ENCODE data around the gene MIAT.

Gene MIAT

DNA sequence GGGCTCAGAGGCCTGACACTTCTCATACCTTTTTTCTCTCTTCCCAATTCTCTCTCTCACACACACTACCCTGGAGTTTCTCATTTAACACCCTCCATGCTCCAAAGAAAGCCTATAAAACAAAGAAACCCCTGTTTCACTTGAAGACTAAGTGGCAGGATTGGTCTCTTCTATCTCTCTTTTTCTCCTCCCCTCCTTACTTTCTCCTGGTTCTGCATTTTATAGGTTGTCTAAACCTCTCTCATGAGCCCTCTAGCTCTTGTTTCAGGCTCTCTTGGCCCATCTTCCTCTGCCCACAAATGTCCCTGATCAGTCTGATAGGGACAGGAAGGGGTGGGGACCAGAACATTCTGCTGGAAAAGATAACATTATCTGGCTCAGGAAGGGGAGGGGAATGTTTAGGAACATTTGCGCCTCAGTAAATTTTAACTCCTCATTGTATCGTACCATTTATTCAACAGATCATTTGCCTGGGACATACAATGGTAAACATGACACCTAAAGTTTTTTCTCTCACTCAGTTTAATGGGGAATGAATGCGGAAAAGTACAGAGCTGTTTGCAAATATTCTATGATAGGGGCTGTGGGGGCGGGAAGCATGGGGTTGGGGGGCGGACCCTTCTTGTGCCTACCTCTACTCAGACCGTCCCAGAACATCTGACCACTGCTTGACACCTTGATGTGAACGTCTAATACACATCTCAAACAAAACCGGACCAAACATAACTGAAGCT is 24.8 kb upstream of the MIAT start:
- no peak for DNase-seq (ENCODE audit: low read depth in 2 of 2)

- no peak for DNase-seq (ENCODE audit: low read depth in 2 of 2)
Measured at GRCh38 chr22:26634189-26634588, 23.2 kb upstream of the MIAT start.

DNA sequence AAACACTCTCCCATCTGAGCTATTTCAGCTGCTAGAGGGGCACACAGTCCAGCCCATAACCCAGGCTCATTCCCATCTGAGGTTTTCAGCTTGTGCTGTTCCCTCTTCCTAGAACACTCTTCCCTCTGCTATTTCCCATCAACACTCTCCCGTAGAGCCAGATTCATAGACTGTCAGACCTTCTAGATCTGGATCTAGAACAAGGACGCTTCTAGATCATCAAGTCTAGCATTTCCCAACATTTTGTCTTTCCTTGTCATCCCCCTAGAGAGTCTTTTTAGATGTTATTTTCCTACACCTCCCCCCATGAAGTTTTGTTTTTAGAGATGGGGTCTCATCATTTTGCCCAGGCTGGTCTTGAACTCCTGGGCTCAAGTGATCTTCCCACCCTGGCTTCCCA is 22.3 kb upstream of the MIAT start:
- DNase-seq (ENCODE audit: low read depth in 2 of 2) = no peak

- no peak for DNase-seq (ENCODE audit: low read depth in 2 of 2)
Measured at GRCh38 chr22:26636296-26636695, 21.1 kb upstream of the MIAT start.

DNA sequence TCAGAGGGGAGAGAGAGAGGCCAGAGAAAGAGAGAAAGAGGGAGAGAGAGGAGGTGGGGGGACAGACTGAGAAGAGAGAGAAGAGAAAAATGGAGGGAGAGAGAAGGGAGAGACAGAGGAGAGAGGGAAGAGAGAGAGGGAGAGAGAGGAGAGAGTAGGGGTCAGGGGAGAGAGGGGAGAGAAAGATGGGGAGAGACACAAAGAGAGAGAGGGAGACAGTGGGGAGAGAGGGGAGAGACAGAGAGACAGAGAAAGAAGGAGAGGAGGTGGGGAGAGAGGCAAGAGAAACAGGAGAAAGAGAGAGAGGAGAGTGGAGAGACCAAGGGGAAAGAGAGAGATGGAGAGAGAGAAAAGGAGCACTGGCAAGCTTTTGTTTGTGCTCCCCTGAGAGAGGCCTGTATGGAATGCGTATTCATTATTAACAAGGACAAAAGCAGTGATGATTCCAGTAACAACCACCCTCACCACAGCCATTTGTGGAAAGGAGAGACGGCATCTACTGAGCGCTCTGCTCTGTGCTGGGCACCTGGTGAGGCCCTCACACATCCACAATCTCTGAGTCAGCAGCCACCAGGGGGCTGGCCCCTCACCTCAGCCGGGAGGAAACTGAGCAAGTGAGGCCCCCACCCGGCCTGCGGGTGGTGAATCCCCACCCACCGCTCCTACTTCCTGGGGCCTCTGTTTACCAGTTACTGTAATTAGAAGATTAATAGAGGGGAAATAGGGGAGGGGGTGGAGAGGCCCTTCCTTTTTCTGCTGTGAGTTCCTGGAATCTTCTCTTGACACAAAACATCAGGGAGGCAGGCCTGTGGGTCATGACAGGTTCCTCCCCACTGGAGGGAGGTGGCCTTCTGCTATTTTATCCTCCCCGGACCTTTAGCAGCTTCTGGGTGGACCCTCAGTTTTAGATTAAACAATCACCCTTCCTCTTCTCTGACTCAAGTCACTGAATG is 14.6 kb upstream of the MIAT start:
- peak; percentile 61 to 68 for DNase-seq (ENCODE audit: low read depth in 2 of 2)

DNA sequence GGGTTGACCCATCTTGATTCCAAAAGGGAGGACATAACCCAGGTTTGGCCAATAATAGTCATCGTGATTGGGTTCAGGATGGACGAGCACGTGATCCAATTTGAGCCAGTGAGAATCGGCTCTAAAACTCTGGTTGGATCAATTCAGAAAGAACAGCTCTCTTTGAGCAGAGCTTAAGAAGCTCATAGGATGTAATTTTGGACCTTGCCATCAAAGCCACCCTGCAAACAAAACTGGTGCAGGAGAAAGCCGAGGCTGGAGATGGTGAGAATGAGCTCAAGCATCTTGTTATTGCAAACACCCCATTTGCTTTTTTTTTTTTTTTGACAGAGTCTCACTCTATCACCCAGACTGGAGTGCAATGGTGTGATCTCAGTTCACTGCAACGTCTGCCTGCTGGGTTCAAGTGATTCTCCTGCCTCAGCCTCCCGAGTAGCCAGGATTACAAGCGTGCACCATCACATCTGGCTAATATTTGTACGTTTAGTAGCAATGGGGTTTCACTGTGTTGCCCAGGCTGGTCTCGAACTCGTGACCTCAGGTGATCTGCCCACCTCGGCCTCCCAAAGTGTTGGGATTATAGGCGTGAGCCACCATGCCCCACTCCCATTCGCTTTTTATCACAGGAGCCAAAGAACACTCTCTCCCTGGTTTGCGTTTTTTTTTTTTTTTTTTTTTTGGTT is 13.8 kb upstream of the MIAT start:
- DNase-seq (ENCODE audit: low read depth in 2 of 2) = no peak

- DNase-seq (ENCODE audit: low read depth in 2 of 2) = no peak
Measured at GRCh38 chr22:26646158-26646557, 11.2 kb upstream of the MIAT start.

GRCh38 chr22:26648011-26648497 is 9.3 kb upstream of the MIAT start:
- no peak for DNase-seq (ENCODE audit: low read depth in 2 of 2)

- no peak for DNase-seq (ENCODE audit: low read depth in 2 of 2)
Measured at GRCh38 chr22:26648528-26649388, 8.6 kb upstream of the MIAT start.

DNA sequence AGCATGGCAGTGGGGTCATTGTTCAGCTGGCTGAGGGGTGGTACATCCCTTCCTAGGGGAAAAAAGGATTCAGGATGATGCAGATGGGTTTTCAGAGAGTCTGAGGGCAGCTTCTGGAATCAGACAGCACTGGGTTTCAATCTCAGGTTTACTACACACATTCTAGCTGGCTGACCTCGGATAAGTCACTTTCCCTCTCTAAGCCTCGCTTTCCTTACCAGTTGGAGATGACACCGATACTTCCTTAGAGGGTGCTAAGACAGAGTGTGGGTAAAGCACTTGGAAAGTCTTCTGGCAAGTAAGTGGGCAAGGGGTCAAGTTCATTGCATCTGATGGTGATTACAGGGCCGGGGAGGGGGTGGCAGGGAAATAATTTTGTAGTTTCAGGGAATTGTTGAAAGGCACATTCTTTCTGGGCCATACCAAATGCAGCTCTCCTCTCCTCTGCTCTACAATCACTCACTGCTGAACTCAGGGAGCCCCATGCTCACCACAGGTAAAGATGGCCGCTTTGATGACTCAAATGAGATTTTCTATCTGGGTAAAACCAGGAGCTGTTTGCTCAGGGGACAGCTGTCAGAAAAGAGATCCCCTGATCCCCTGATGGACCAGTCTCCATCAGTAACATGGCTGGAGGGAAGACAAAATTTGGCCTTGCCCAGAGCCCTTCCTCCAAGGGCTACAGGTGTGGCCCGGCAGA is 6.5 kb upstream of the MIAT start:
- no peak for DNase-seq (ENCODE audit: low read depth in 2 of 2)

DNA sequence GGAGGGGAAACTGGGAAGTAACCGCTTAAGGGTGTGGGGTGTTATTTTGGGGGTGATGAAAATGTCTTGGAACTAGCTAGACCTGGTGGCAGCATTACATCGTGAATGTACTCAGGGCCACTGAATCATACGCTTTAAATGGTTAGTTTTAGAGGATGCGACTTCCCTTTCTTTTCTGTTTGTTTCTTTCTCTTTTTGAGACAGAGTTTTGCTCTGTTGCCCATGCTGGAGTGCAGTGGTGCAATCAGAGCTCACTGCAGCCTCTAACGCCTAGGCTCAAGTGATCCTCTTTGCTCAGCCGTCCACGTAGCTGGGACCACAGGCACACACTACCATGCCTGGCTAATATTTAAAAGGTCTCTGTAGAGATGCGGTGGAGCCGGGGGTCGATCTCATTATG is 5.6 kb upstream of the MIAT start:
- no peak for DNase-seq (ENCODE audit: low read depth in 2 of 2)

DNA sequence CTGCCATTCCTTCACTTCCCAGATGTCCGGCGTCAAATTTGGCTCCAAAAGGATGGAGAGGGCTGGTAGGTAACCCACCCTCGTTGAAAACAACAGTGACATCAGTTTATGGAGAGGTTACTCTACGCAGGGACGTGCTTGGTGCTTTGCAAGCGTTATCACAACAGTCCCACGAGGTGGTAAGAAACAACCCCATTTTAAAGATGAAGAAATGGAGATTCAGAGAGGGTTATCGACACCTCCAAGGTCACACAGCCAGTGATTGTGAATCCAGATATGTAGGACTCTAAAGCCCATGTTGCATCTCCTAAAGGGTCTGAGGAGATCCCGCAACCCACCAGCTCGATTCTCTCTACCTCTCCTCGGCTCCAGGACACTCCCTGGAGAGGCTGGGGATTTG is 773 bp downstream of the MIAT start:
- no peak for DNase-seq (ENCODE audit: low read depth in 2 of 2)

DNA sequence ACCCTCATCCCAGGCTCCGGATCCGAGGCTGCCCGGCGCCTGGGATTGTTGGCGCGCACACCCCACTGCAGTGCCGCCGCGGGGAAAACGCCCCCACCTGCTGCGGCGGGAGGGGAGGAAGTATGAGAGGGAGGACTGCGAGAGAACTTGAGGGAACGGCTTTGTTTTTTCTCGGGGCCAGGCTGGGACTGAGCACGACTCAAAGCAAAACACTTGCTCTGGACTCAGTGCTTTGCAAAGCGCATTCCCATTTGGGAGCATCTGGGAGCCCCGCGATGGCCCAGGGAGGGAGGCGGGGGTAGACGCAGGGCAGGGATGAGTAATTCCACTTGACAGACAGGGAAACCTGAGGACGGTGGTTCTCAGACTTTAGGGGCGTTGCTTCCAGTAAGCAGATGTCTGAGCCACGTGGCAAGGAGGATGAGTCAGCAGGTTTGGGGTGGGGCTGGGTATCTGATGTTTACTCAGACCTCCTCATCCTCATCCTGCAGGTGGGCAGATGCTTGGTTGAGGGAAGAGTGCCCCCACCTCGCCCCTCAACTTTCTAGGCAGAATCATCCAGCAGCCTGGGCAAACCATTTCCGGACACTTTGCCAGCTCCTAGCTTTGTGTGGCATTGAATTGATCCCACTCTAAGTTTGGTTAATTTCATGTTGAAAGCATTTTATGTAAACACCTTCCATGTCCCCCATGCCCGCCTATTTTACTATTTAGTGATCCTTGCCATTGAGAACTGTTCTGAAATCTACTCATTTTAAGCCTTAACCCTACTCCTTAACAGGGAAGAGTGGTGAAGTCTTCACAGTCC is 1.5 kb downstream of the MIAT start:
- DNase-seq (ENCODE audit: low read depth in 2 of 2) = peak; percentile 52 to 55

GRCh38 chr22:26660356-26660755 is 3.0 kb downstream of the MIAT start:
- no peak for DNase-seq (ENCODE audit: low read depth in 2 of 2)

DNA sequence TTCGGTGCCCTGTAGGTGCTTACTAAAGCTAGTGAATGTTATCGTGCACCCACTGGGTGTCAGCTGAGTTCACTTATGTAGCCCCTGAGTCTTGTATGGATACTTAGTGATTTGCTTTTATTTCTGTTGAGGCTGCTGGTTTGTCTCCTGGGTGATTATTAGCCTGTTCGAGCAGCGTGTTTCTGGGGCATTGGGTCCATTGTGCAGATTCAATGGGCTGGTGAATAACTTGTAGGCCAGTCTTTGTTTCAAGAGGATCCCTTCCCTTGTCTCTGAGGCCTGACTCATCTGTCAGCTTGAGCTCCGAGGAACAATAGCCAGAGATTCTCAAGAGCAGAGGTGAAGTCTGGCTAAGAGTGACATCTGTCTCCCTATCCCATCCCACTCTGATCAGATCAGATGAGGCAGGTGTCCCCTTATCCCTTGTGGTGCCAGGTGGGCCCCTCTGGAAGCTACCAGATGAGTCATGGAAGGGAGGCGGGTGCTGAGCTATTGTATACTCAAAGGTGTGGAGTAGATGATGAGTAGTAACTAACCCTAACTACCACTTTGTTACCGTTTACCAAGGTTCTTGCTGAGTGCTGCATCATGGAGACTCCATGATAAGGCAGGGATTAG is 3.7 kb downstream of the MIAT start:
- DNase-seq (ENCODE audit: low read depth in 2 of 2) = no peak

DNA sequence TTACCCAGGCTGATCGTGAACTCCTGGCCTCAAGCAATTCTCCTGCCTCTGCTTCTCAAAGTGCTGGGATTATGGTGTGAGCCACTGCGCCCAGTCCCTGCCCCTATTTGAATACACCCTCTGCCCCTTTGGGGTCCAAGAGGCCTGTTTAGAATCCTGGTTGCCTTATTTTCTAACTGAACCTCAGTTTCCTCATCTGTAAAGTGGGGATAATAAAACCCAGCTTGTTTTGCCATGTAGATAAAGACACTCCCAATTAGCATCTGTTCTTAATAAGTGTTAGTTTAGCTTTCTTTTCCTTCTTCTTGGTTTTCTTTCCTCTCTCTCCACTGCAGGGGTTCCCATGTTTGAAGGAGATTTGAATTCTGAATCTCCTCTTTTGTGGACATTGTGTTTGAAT is 4.8 kb downstream of the MIAT start:
- no peak for DNase-seq (ENCODE audit: low read depth in 2 of 2)

DNA sequence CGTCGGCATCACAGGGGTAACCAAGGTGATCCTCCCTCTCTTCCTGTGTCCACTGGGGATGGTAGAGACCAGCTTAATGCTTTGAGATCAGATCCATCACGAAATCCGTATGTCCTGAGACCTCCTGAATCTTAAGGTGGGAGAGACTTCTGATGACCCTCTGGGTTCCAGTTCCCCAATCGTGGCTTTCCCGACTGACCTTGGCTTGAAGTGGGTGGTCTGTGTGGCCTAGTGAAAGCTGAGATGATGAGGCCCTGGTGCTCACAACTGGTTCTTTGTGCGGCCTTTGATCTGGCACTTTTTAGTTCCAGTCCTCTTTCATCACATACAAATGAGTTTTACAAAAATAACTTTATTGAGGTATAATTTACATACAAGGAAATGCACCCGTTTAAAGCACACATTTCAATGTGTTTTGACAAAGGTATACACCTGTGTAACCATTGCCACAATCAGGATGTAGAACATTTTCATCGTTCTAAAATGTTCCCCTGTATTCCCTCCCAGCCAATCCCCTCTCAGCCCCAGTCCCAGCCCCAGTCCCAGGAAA is 6.1 kb downstream of the MIAT start:
- DNase-seq (ENCODE audit: low read depth in 2 of 2) = no peak

- DNase-seq (ENCODE audit: low read depth in 2 of 2) = no peak
Measured at GRCh38 chr22:26665813-26666231, 8.4 kb downstream of the MIAT start.

DNA sequence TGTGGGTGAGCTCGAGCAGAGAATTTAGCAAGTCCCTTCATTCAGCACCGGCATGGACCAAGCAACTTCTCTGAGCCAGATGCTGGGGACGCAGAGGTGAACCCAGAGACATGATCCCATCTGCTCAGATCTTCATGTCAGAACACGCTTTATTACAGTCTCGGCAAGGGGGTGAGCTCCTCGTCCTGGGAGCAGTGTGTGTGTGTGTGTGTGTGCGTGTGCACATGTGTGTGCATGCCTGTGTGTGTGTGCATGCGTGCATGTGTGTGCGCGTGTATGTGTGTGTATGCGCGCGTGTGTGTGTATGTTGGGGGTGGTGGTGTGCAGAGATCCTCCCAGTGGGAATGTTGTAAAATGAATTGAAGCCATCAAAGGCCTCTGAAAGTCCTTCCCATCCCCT is 9.8 kb downstream of the MIAT start:
- DNase-seq (ENCODE audit: low read depth in 2 of 2) = no peak

Data from stimulated activated CD8-positive, alpha-beta memory T cell treated with anti-CD3 and anti-CD28 coated beads, Interleukin-7, amount 100 ng/mL, for 1 hour (primary cell).